ENCODE data around the gene ZNF345.
A peak's percentile ranks its signal among the peaks of the same experiment; 100 is the strongest.

Gene ZNF345

GRCh38 chr19:36915992-36916830 lies 65.5 kb downstream of the ZNF345 start, which contains the start of the genes ZNF568 and ZNF829:
TSS of gene ZNF568 (plus strand) at chr19:36916332. CDS start at chr19:36922771, 6,439 bp downstream.
TSS of gene ZNF829 (minus strand) at chr19:36916291. CDS start at chr19:36915167, 1,124 bp downstream.
- H3K27ac ChIP-seq, result peak within 1 kb of the TSS; percentile 88
- peak; percentile 39 for DNase-seq (ENCODE audit: low read depth, low spot score)

- peak; percentile 2 for DNase-seq (ENCODE audit: low read depth, low spot score)
- peak overlapping the region; percentile 88 for H3K27ac ChIP-seq
Measured at GRCh38 chr19:36916991-36917390, 66.3 kb downstream of the ZNF345 start.

GRCh38 chr19:36918090-36918489 lies 67.4 kb downstream of the ZNF345 start:
- DNase-seq (ENCODE audit: low read depth, low spot score), result no peak
- H3K27ac ChIP-seq, result no peak overlapping the region
